SK-N-SH (cell line): Measurements from ENCODE around the gene CPT1B.

Experiments used
- FOXJ3 ChIP-seq: sonication (generic); formaldehyde crosslinking; IDR thresholded peaks from 2 replicates; pipeline ENCODE4 v1.5.1; 2020; ENCODE audit warnings: mild to moderate bottlenecking, missing genetic modification reagents
- GABPA ChIP-seq: IDR thresholded peaks from 2 replicates; pipeline ENCODE4 v1.4.0; 2012; ENCODE audit warnings: low read depth, mild to moderate bottlenecking
- MXI1 ChIP-seq: IDR thresholded peaks from 2 replicates; pipeline ENCODE4 v1.6.1; 2012; ENCODE audit warnings: mild to moderate bottlenecking, low read depth, low read length, improper control_type of control experiment
- NFIC ChIP-seq: IDR thresholded peaks from 2 replicates; pipeline ENCODE4 v1.4.0; 2012; ENCODE audit warnings: borderline replicate concordance
- POLR2AphosphoS5 ChIP-seq: IDR thresholded peaks from 2 replicates; pipeline ENCODE4 v1.6.1; 2012; ENCODE audit warnings: low read depth, low read length
- RXRA ChIP-seq: IDR thresholded peaks from 2 replicates; pipeline ENCODE4 v1.4.0; 2012; ENCODE audit warnings: low read depth, mild to moderate bottlenecking, borderline replicate concordance
- SIN3A ChIP-seq: IDR thresholded peaks from 2 replicates; pipeline ENCODE4 v1.6.1; 2012; ENCODE audit warnings: low read depth, mild to moderate bottlenecking, low read length, moderate library complexity, borderline replicate concordance
- TF ChIP-seq, protein P1 (sequence below): fragments of 200-600 bp; sonication (generic); IDR thresholded peaks from 2 replicates; pipeline ENCODE4 v1.6.1; 2017; ENCODE audit warnings: antibody characterized with exemption, mild to moderate bottlenecking, moderate library complexity
- TF ChIP-seq, protein P2 (sequence below): fragments of 150-350 bp; IDR thresholded peaks from 2 replicates; pipeline ENCODE4 v1.6.1; 2017; ENCODE audit warnings: antibody characterized with exemption, low read length, low read depth, borderline replicate concordance

DNA sequence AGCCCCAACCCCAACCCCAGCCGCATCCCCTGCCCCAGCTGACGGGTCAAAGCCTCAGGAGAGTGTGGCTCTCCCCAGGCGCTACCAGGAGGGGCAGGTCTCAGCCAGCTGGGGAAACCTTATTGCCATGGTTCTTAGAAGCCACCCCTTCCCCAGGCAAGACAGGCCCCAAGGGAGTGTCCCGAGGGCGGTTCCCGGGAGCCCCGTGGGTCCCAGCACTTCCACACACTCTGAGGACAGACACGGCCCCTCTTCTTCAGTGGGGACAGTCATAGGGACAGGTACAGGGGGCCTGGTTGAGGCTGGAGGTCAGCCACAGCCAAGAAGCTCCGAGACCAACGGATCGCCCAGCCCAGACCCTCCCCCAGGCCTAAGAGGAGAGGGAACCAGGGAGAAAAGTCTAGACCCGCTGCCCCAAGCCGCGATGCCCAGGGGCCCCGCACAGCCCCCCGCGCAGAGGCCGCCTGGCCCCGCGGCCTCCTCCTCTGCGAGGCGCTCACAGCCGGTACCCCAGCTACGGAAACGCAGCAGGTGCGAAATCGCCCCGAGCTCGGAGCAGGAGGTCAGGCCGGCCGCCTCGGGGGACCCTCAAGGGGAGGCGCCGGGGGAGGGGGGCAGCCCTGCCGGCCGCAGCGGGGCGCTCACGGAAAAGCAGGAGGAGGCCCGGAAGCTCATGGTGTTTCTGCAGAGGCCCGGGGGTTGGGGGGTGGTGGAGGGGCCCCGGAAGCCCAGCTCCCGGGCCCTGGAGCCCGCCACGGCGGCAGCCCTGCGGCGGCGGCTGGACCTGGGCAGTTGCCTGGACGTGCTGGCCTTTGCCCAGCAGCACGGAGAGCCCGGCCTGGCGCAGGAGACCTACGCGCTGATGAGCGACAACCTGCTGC, 29.9 kb downstream of the CPT1B start:
- TF ChIP-seq MXI1 (no peak), NFIC (no peak), SIN3A (no peak), RXRA (no peak), POLR2AphosphoS5 (no peak), FOXJ3 (CRISPR knock-in tag) (no peak), GABPA (no peak)
- TF ChIP-seq, protein P1, sequence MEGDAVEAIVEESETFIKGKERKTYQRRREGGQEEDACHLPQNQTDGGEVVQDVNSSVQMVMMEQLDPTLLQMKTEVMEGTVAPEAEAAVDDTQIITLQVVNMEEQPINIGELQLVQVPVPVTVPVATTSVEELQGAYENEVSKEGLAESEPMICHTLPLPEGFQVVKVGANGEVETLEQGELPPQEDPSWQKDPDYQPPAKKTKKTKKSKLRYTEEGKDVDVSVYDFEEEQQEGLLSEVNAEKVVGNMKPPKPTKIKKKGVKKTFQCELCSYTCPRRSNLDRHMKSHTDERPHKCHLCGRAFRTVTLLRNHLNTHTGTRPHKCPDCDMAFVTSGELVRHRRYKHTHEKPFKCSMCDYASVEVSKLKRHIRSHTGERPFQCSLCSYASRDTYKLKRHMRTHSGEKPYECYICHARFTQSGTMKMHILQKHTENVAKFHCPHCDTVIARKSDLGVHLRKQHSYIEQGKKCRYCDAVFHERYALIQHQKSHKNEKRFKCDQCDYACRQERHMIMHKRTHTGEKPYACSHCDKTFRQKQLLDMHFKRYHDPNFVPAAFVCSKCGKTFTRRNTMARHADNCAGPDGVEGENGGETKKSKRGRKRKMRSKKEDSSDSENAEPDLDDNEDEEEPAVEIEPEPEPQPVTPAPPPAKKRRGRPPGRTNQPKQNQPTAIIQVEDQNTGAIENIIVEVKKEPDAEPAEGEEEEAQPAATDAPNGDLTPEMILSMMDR = no peak
- TF ChIP-seq, protein P2, sequence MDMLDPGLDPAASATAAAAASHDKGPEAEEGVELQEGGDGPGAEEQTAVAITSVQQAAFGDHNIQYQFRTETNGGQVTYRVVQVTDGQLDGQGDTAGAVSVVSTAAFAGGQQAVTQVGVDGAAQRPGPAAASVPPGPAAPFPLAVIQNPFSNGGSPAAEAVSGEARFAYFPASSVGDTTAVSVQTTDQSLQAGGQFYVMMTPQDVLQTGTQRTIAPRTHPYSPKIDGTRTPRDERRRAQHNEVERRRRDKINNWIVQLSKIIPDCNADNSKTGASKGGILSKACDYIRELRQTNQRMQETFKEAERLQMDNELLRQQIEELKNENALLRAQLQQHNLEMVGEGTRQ = no peak
